ENCODE measurements around the gene IRGQ. TPM values are rescaled to one million over a fixed set of nuclear protein-coding genes. Genes with fewer than 3 reads are reported as not detected.

The IRGQ gene
- total RNA-seq, 1 donor = 35.4 TPM

GRCh38 chr19:43545981-43546380 is 50.0 kb downstream of the IRGQ start:
- no peak for DNase-seq (ENCODE audit: low read depth)
- TF ChIP-seq CTCF (IDR thresholded peaks at IDR 0.05; ENCODE audit: insufficient read depth, low read depth, low read length) = no peak

GRCh38 chr19:43545276-43545675 is 50.7 kb downstream of the IRGQ start:
- no peak for DNase-seq (ENCODE audit: low read depth)
- H3K4me3 ChIP-seq (ENCODE audit: low read depth, low read length) = no peak overlapping the region
- no peak for TF ChIP-seq CTCF (IDR thresholded peaks at IDR 0.05; ENCODE audit: insufficient read depth, low read depth, low read length)

More at GRCh38 chr19:43545981-43546380, 50.0 kb downstream of the IRGQ start:
- H3K4me3 ChIP-seq (ENCODE audit: low read depth, low read length) = no peak overlapping the region

GRCh38 chr19:43544077-43544476 is 51.9 kb downstream of the IRGQ start:
- TF ChIP-seq CTCF (IDR thresholded peaks at IDR 0.05; ENCODE audit: insufficient read depth, low read depth, low read length) = no peak
- no peak overlapping the region for H3K4me3 ChIP-seq (ENCODE audit: low read depth, low read length)
- DNase-seq (ENCODE audit: low read depth) = no peak

- no peak overlapping the region for H3K4me3 ChIP-seq (ENCODE audit: low read depth, low read length)
- no peak for TF ChIP-seq CTCF (IDR thresholded peaks at IDR 0.05; ENCODE audit: insufficient read depth, low read depth, low read length)
- no peak for DNase-seq (ENCODE audit: low read depth)
These were observed 53.8 kb downstream of the IRGQ start for GRCh38 chr19:43541920-43542650.

- no peak for TF ChIP-seq CTCF (IDR thresholded peaks at IDR 0.05; ENCODE audit: insufficient read depth, low read depth, low read length)
- no peak for DNase-seq (ENCODE audit: low read depth)
- H3K4me3 ChIP-seq (ENCODE audit: low read depth, low read length) = no peak overlapping the region
These were observed 55.6 kb downstream of the IRGQ start for GRCh38 chr19:43540381-43540780.

- no peak overlapping the region for H3K4me3 ChIP-seq (ENCODE audit: low read depth, low read length)
- DNase-seq (ENCODE audit: low read depth) = no peak
- no peak for TF ChIP-seq CTCF (IDR thresholded peaks at IDR 0.05; ENCODE audit: insufficient read depth, low read depth, low read length)
These were observed 57.0 kb downstream of the IRGQ start for GRCh38 chr19:43538922-43539321.
